ENCODE measurements around the gene REPIN1.

- TF ChIP-seq CTCF (IDR thresholded peaks at IDR 0.05 in 4 of 5, conservative IDR thresholded peaks at IDR 0.05 in 1 of 5), result no peak
- TF ChIP-seq POLR2A (IDR thresholded peaks at IDR 0.05), result no peak
Observed at GRCh38 chr7:150365673-150366398, 2.8 kb upstream of the REPIN1 start.

Data from gastrocnemius medialis (tissue), 4 donors.